SU-DHL-6 (cell line): ENCODE data around the gene CYP2B6.
"Not testable (repeated sequence)": the region's sequence is repeated elsewhere in the genome, so short reads cannot be mapped to it uniquely, and the experiment has no call there.

Experiments used
- H2AFZ ChIP-seq: fragments of 200-600 bp; sonication (generic); 2 replicates; pipeline ENCODE4 v1.6.1; 2014; ENCODE audit warnings: low read depth, mild to moderate bottlenecking, moderate library complexity, mixed read lengths, antibody characterized with exemption, low read length; ENCODE audit not compliant: severe bottlenecking
- H3F3A ChIP-seq: fragments of 200-600 bp; shearing (Covaris generic); 2 replicates; pipeline ENCODE4 v1.6.0; 2016; ENCODE audit warnings: antibody characterized with exemption, mild to moderate bottlenecking; ENCODE audit not compliant: insufficient read depth
- H3K27ac ChIP-seq: fragments of 200-600 bp; sonication (generic); 2 replicates; pipeline ENCODE4 v1.5.1; 2016; ENCODE audit warnings: low read depth, mild to moderate bottlenecking, low read length, moderate library complexity, mixed read lengths
- H3K27me3 ChIP-seq: fragments of 200-600 bp; sonication (generic), shearing (Covaris generic); 2 replicates; pipeline ENCODE4 v1.6.0; 2014; ENCODE audit warnings: mild to moderate bottlenecking, low read length
- H3K36me3 ChIP-seq: fragments of 200-600 bp; sonication (generic); 2 replicates; pipeline ENCODE4 v1.6.1; 2014; ENCODE audit warnings: mild to moderate bottlenecking, low read length, mixed read lengths
- H3K4me2 ChIP-seq: fragments of 300-600, 200-600 bp; shearing (Covaris generic), sonication (generic); 2 replicates; pipeline ENCODE4 v1.6.0; 2014; ENCODE audit warnings: low read length, low read depth, mild to moderate bottlenecking; ENCODE audit not compliant: poor library complexity, severe bottlenecking
- H3K4me3 ChIP-seq: fragments of 200-600 bp; sonication (generic); 2 replicates; pipeline ENCODE4 v1.5.1; 2014; ENCODE audit warnings: antibody characterized with exemption, low read length, mild to moderate bottlenecking, mixed read lengths; ENCODE audit not compliant: insufficient read depth, poor library complexity, severe bottlenecking
- H3K79me2 ChIP-seq: fragments of 200-600 bp; sonication (generic); 2 replicates; pipeline ENCODE4 v1.6.1; 2014; ENCODE audit warnings: mild to moderate bottlenecking, low read length, moderate library complexity; ENCODE audit not compliant: insufficient read depth
- H3K9ac ChIP-seq: fragments of 200-600 bp; sonication (generic); 2 replicates; pipeline ENCODE4 v1.7.0; 2014; ENCODE audit warnings: mild to moderate bottlenecking, low read length
- H3K9me2 ChIP-seq: fragments of 200-600 bp; sonication (generic); replicated peaks from 2 replicates; pipeline ENCODE4 v1.6.1; 2014; ENCODE audit warnings: low read length; ENCODE audit not compliant: insufficient read depth
- H3K9me3 ChIP-seq: fragments of 200-600 bp; sonication (generic); 2 replicates; pipeline ENCODE4 v1.6.1; 2014; ENCODE audit warnings: low read length, mixed read lengths; ENCODE audit not compliant: insufficient read depth
- H4K20me1 ChIP-seq: fragments of 200-600 bp; sonication (generic); 2 replicates; pipeline ENCODE4 v1.6.1; 2014; ENCODE audit warnings: low read depth, mild to moderate bottlenecking, antibody characterized with exemption, low read length, moderate library complexity, mixed read lengths
- EZH2phosphoT487 ChIP-seq: fragments of 200-600 bp; sonication (generic), shearing (Covaris generic); conservative IDR thresholded peaks from 2 replicates; pipeline ENCODE4 v1.6.1; 2018; ENCODE audit warnings: mild to moderate bottlenecking, antibody characterized with exemption, low read length, moderate library complexity, mixed read lengths
- TF ChIP-seq, protein P1 (sequence below): fragments of 200-600 bp; sonication (generic); IDR thresholded peaks from one replicate; pipeline ENCODE4 v1.5.1; 2017; ENCODE audit warnings: antibody characterized with exemption, mild to moderate bottlenecking, low read length, moderate library complexity; ENCODE audit not compliant: insufficient read depth, poor library complexity, severe bottlenecking

CYP2B6 gene

DNA sequence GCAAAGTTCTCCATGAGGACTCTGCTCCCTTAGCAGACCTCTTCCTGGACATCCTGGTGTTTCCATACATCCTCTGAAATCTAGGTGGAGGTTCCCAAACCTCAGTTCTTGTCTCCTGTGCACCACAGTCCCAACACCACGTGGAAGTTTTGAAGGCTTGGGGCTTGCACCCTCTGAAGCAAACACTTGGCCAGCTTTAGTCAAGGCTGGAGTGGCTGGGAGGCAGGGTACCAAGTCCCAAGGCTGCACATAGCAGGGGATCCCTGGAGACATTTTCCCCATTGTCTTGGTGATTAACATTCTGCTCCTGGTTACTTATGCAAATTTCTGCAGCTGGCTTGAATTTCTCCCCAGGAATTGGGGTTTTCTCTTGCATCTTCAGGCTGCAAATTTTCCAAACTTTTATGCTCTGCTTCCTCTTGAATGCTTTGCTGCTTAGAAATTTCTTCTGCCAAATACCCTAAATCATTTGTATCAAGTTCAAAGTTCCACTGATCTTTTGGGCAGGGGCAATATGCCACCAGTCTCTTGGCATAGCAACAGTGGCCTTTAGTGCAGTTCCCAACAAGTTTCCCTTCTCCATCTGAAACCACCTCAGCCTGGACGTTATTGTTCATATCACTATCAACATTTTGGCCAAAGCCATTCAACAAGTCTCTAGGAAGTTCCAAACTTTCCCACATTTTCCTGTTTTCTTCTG is 10.2 kb upstream of the CYP2B6 start:
- H3K9ac ChIP-seq, H3K36me3 ChIP-seq, H3K4me2 ChIP-seq, H3K27me3 ChIP-seq, H4K20me1 ChIP-seq, H3K4me3 ChIP-seq, H3K9me3 ChIP-seq, H2AFZ ChIP-seq, H3F3A ChIP-seq, H3K9me2 ChIP-seq, H3K27ac ChIP-seq, H3K79me2 ChIP-seq: not testable (repeated sequence)

DNA sequence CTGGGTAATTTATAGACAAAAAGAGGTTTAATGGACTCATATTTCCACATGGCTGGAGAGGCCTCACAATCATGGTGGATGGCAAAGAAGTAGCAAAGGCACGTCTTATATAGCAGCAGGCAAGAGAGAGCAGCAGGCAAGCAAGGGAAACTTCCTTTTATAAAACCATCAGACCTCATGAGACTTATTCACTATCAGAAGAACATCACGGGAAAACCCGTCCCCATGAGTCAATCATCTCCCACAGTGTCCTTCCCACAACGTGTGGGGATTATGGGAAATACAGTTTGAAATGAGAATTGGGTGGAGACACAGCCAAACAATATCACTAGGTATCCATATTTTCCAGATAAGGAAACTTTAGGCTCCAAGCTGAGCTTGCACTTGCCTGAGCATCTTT is 9.5 kb upstream of the CYP2B6 start:
- Histone ChIP-seq H3K79me2 (no peaks in the 10 kb centered on the region), H3K27ac (no peak overlapping the region), H3K4me2 (no peak overlapping the region), H2AFZ (no peak overlapping the region), H3K36me3 (no peaks in the 10 kb centered on the region), H3K27me3 (no peaks in the 10 kb centered on the region), H3F3A (no peaks in the 10 kb centered on the region), H4K20me1 (no peaks in the 10 kb centered on the region), H3K9me2 (no peaks in the 10 kb centered on the region), H3K9ac (no peak overlapping the region), H3K9me3 (no peaks in the 10 kb centered on the region), H3K4me3 (no peak overlapping the region)
- TF ChIP-seq, protein P1, sequence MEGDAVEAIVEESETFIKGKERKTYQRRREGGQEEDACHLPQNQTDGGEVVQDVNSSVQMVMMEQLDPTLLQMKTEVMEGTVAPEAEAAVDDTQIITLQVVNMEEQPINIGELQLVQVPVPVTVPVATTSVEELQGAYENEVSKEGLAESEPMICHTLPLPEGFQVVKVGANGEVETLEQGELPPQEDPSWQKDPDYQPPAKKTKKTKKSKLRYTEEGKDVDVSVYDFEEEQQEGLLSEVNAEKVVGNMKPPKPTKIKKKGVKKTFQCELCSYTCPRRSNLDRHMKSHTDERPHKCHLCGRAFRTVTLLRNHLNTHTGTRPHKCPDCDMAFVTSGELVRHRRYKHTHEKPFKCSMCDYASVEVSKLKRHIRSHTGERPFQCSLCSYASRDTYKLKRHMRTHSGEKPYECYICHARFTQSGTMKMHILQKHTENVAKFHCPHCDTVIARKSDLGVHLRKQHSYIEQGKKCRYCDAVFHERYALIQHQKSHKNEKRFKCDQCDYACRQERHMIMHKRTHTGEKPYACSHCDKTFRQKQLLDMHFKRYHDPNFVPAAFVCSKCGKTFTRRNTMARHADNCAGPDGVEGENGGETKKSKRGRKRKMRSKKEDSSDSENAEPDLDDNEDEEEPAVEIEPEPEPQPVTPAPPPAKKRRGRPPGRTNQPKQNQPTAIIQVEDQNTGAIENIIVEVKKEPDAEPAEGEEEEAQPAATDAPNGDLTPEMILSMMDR = no peak
- no peak for TF ChIP-seq EZH2phosphoT487

- H3K4me2 ChIP-seq = no peak overlapping the region
- no peaks in the 10 kb centered on the region for H4K20me1 ChIP-seq
- H3K36me3 ChIP-seq = no peaks in the 10 kb centered on the region
- H3K27ac ChIP-seq = no peak overlapping the region
- H3K27me3 ChIP-seq = no peaks in the 10 kb centered on the region
- H3K4me3 ChIP-seq = no peak overlapping the region
- no peaks in the 10 kb centered on the region for H3K79me2 ChIP-seq
- H3K9me2 ChIP-seq = no peaks in the 10 kb centered on the region
- no peak overlapping the region for H2AFZ ChIP-seq
- no peaks in the 10 kb centered on the region for H3F3A ChIP-seq
- H3K9ac ChIP-seq = no peak overlapping the region
- TF ChIP-seq, protein P1 = no peak
- TF ChIP-seq EZH2phosphoT487 = no peak
- no peaks in the 10 kb centered on the region for H3K9me3 ChIP-seq
These were observed 8.4 kb upstream of the CYP2B6 start for GRCh38 chr19:40982594-40983101.

- Histone ChIP-seq H3K36me3 (no peaks in the 10 kb centered on the region), H4K20me1 (no peaks in the 10 kb centered on the region), H3K9ac (no peak overlapping the region), H3K9me3 (no peaks in the 10 kb centered on the region), H2AFZ (no peak overlapping the region), H3K79me2 (no peaks in the 10 kb centered on the region), H3K4me3 (no peak overlapping the region), H3K9me2 (no peaks in the 10 kb centered on the region), H3F3A (no peaks in the 10 kb centered on the region), H3K27me3 (no peaks in the 10 kb centered on the region), H3K27ac (no peak overlapping the region), H3K4me2 (no peak overlapping the region)
- TF ChIP-seq, protein P1 = no peak
- no peak for TF ChIP-seq EZH2phosphoT487
These were observed 1.6 kb upstream of the CYP2B6 start for GRCh38 chr19:40989453-40989852.
